B cell (primary cell): Measurements from ENCODE around the gene LRP1. TPM values are rescaled to one million over a fixed set of nuclear protein-coding genes. Genes with fewer than 3 reads are reported as not detected.

Experiments
- ATAC-seq: fragments of 200-7000 bp; cut with Tn5 transposase; one replicate; pipeline ENCODE4 v1.10.0; 2021; ENCODE audit warnings: low read depth, mild to moderate bottlenecking, moderate number of reproducible peaks, moderate library complexity
- CTCF ChIA-PET: fragments of 350-600 bp; sonication (Branson Sonifier 250); formaldehyde crosslinking; loops from one replicate; lab custom pipeline; 2021; ENCODE audit warnings: antibody characterized with exemption, inconsistent platforms; lab: Charles Lee
- POLR2A ChIA-PET: fragments of 350-600 bp; sonication (Branson Sonifier 250); formaldehyde crosslinking; loops from one replicate; lab custom pipeline; 2021; ENCODE audit warnings: antibody characterized with exemption; lab: Charles Lee
- DNase-seq: peaks from one replicate; pipeline ENCODE4 v3.0.0; 2013
- H2AFZ ChIP-seq: 2 replicates; pipeline ENCODE4 v1.6.1; 2012; ENCODE audit warnings: mild to moderate bottlenecking, low read depth, low read length; ENCODE audit not compliant: insufficient read depth, poor library complexity, severe bottlenecking
- H3K27ac ChIP-seq, 2 donors: 1 replicate in 1 of 2; 2 replicates in 1 of 2; pipeline ENCODE4 v1.5.1; 2012 to 2013; ENCODE audit warnings: low read length in 2 of 2, mild to moderate bottlenecking in 2 of 2, moderate library complexity in 1 of 2
- H3K27me3 ChIP-seq, 4 experiments: fragments of 200-600 bp in 1 of 4; sonication (generic) in 1 of 4; replicated peaks in 1 of 4; 1 replicate in 2 of 4; 2 replicates in 2 of 4; pipeline versions ENCODE4 v1.6.1 to v1.7.0; 2013 to 2016; ENCODE audit warnings: low read length in 3 of 4, mild to moderate bottlenecking in 2 of 4, mixed read lengths in 1 of 4, moderate library complexity in 1 of 4; ENCODE audit not compliant: insufficient read depth in 4 of 4, control insufficient read depth in 3 of 4; ENCODE audit errors: control extremely low read depth in 1 of 4
- H3K36me3 ChIP-seq, 2 experiments: replicated peaks in 1 of 2; 1 replicate in 1 of 2; 2 replicates in 1 of 2; pipeline versions ENCODE4 v1.6.1 to v1.7.1; 2013; ENCODE audit warnings: low read length in 1 of 2; ENCODE audit not compliant: insufficient read depth in 2 of 2, control insufficient read depth in 1 of 2; ENCODE audit errors: control extremely low read depth in 1 of 2, extremely low read depth in 1 of 2
- H3K4me1 ChIP-seq, 2 donors: fragments of 200-600 bp in 1 of 2; sonication (generic) in 1 of 2; 1 replicate in 1 of 2; 2 replicates in 1 of 2; pipeline versions ENCODE4 v1.5.1 to v1.6.1; 2013 to 2017; ENCODE audit warnings: low read length in 2 of 2; ENCODE audit not compliant: control insufficient read depth in 2 of 2, insufficient read depth in 2 of 2
- H3K4me2 ChIP-seq: replicated peaks from 2 replicates; pipeline ENCODE3; 2012; ENCODE audit warnings: mild to moderate bottlenecking, low read depth, low read length; ENCODE audit not compliant: poor library complexity, severe bottlenecking
- H3K4me3 ChIP-seq, 5 experiments: fragments of 200-600 bp in 1 of 5; sonication (generic) in 1 of 5; 1 replicate in 3 of 5; 2 replicates in 2 of 5; pipeline versions ENCODE4 v1.5.1 to v1.7.0; 2011 to 2016; ENCODE audit warnings: low read length in 4 of 5, mild to moderate bottlenecking in 4 of 5, low read depth in 2 of 5, control low read depth in 1 of 5, moderate library complexity in 1 of 5; ENCODE audit not compliant: insufficient read depth in 1 of 5; ENCODE audit errors: control extremely low read depth in 1 of 5, extremely low read depth in 1 of 5
- H3K79me2 ChIP-seq: fragments of 200-600 bp; sonication (generic); one replicate; pipeline ENCODE4 v1.6.0; 2016; ENCODE audit warnings: low read length; ENCODE audit not compliant: control insufficient read depth, insufficient read depth
- H3K9ac ChIP-seq: fragments of 200-600 bp; sonication (generic); 2 replicates; pipeline ENCODE4 v1.6.1; 2017; ENCODE audit warnings: mild to moderate bottlenecking, low read length, moderate library complexity
- H3K9me3 ChIP-seq, 3 donors: one replicate each; pipeline versions ENCODE4 v1.6.1 to v1.7.1; 2013; ENCODE audit warnings: low read length in 2 of 3; ENCODE audit not compliant: control insufficient read depth in 2 of 3, insufficient read depth in 1 of 3; ENCODE audit errors: control extremely low read depth in 1 of 3
- H4K20me1 ChIP-seq: 2 replicates; pipeline ENCODE4 v1.6.0; 2012; ENCODE audit warnings: mild to moderate bottlenecking, low read length; ENCODE audit not compliant: insufficient read depth, control insufficient read depth, poor library complexity, severe bottlenecking
- H3K27ac Mint-ChIP-seq: one replicate; pipeline ENCODE4 v1.8.0; 2021; ENCODE audit warnings: mixed read lengths
- H3K27me3 Mint-ChIP-seq: one replicate; pipeline ENCODE4 v1.8.0; 2021; ENCODE audit warnings: mixed read lengths
- H3K4me1 Mint-ChIP-seq: one replicate; pipeline ENCODE4 v1.8.0; 2021; ENCODE audit warnings: mixed read lengths
- H3K4me3 Mint-ChIP-seq: one replicate; pipeline ENCODE4 v1.8.0; 2021; ENCODE audit warnings: mixed read lengths
- H3K9me3 Mint-ChIP-seq: one replicate; pipeline ENCODE4 v1.8.0; 2022; ENCODE audit warnings: mixed read lengths; ENCODE audit not compliant: insufficient read depth
- EZH2 ChIP-seq: IDR thresholded peaks from 2 replicates; pipeline ENCODE4 v1.6.1; 2012; ENCODE audit warnings: borderline replicate concordance, low read depth, mild to moderate bottlenecking, moderate library complexity, low read length; ENCODE audit not compliant: insufficient read depth, poor library complexity, severe bottlenecking
- WGBS: methylation state at CpG from one replicate; pipeline ENCODE4 v1.1.5; 2013; ENCODE audit warnings: missing lambda C conversion rate; ENCODE audit not compliant: insufficient coverage; 5-methylcytosine and 5-hydroxymethylcytosine counted together
- intact Hi-C: fragments of 100-400 bp; cut with micrococcal nuclease; formaldehyde crosslinking; loops from one replicate; pipeline ENCODE4 v1.10.0; 2022
- polyA plus RNA-seq: library from polyadenylated mRNA; depleted of rRNA; stranded (reverse); fragments of >200 nt; gene quantifications from 2 replicates; pipeline ENCODE4 v1.2.3, GENCODE V29; 2012
- total RNA-seq, 2 donors: library from RNA; stranded (reverse); fragments of 120-200 nt in 1 of 2; gene quantifications; 1 replicate in 1 of 2; 2 replicates in 1 of 2; pipeline versions ENCODE4 v1.2.3 to v1.2.4, GENCODE V29; 2013 to 2022
- TF ChIP-seq, protein P1 (sequence below): fragments of 200-600 bp; IDR thresholded peaks from one replicate; pipeline ENCODE4 v1.8.0; 2022; ENCODE audit warnings: antibody characterized with exemption, mild to moderate bottlenecking

LRP1 gene
- total and polyA plus RNA-seq, 2 donors (not counting 1 experiment from before 2014, with no cell fraction given), result 2.0 to 4.1 TPM

GRCh38 chr12:57205931-57206330 is 77.6 kb downstream of the LRP1 start:
- intact Hi-C loops, result no loop called here
- no peaks in the 10 kb centered on the region for H3K4me1 ChIP-seq
- Mint-ChIP-seq H3K9me3 (no peaks in the 10 kb centered on the region), H3K4me3 (no peak overlapping the region), H3K27ac (no peak overlapping the region), H3K4me1 (no peaks in the 10 kb centered on the region), H3K27me3 (no peaks in the 10 kb centered on the region)
- H2AFZ ChIP-seq, result no peak overlapping the region
- H3K4me2 ChIP-seq, result no peak overlapping the region
- 84% methylated on average over 7 of the region's 7 CpGs for WGBS
- H3K9ac ChIP-seq, result no peak overlapping the region
- POLR2A ChIA-PET, result no interaction called here
- no peak for TF ChIP-seq EZH2
- TF ChIP-seq, protein P1, sequence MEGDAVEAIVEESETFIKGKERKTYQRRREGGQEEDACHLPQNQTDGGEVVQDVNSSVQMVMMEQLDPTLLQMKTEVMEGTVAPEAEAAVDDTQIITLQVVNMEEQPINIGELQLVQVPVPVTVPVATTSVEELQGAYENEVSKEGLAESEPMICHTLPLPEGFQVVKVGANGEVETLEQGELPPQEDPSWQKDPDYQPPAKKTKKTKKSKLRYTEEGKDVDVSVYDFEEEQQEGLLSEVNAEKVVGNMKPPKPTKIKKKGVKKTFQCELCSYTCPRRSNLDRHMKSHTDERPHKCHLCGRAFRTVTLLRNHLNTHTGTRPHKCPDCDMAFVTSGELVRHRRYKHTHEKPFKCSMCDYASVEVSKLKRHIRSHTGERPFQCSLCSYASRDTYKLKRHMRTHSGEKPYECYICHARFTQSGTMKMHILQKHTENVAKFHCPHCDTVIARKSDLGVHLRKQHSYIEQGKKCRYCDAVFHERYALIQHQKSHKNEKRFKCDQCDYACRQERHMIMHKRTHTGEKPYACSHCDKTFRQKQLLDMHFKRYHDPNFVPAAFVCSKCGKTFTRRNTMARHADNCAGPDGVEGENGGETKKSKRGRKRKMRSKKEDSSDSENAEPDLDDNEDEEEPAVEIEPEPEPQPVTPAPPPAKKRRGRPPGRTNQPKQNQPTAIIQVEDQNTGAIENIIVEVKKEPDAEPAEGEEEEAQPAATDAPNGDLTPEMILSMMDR, result no peak
- no peaks in the 10 kb centered on the region for H3K27me3 ChIP-seq
- H3K27ac ChIP-seq, result no peak overlapping the region
- no peak for ATAC-seq
- no peaks in the 10 kb centered on the region for H3K79me2 ChIP-seq
- H3K36me3 ChIP-seq, result no peaks in the 10 kb centered on the region
- CTCF ChIA-PET, result interaction anchor here (1.1 kb wide), 1 partner anchor 33 kb away, joined by 3 read pairs; no protein-coding TSS in a partner anchor
- no peak for DNase-seq
- H4K20me1 ChIP-seq, result no peaks in the 10 kb centered on the region
- H3K4me3 ChIP-seq, result no peak overlapping the region
- H3K9me3 ChIP-seq, result no peaks in the 10 kb centered on the region

- Histone ChIP-seq H3K4me2 (no peak overlapping the region), H4K20me1 (no peaks in the 10 kb centered on the region), H3K4me3 (no peak overlapping the region), H3K27ac (no peak overlapping the region), H3K27me3 (peaks cover 0 to 9% (median 0%) of the 10 kb centered on the region in 4 experiments), H3K9me3 (no peaks in the 10 kb centered on the region), H3K79me2 (no peaks in the 10 kb centered on the region), H3K4me1 (peaks cover 0 to 2% of the 10 kb centered on the region in 2 donors), H3K36me3 (no peaks in the 10 kb centered on the region), H3K9ac (no peak overlapping the region), H2AFZ (no peak overlapping the region)
- Mint-ChIP-seq H3K9me3 (no peaks in the 10 kb centered on the region), H3K4me1 (peaks cover 3% of the 10 kb centered on the region), H3K27me3 (no peaks in the 10 kb centered on the region), H3K4me3 (no peak overlapping the region), H3K27ac (no peak overlapping the region)
- intact Hi-C loops, result no loop called here
- CTCF ChIA-PET, result interaction anchor here (0.8 to 1.9 kb wide), 3 partner anchors 34 to 37 kb away, joined by 4 to 9 read pairs (median 4); no protein-coding TSS in a partner anchor
- 86% methylated on average over 27 of the region's 29 CpGs for WGBS
- no peak for ATAC-seq
- POLR2A ChIA-PET, result interaction anchor here (0.7 kb wide), 1 partner anchor 1497 kb away, joined by 3 read pairs; no protein-coding TSS in a partner anchor
- TF ChIP-seq EZH2, result no peak
- TF ChIP-seq, protein P1, result no peak
- no peak for DNase-seq
Observed at GRCh38 chr12:57207731-57208630, 79.7 kb downstream of the LRP1 start.
